Keratinocyte (primary cell): ENCODE measurements around the gene PARD3. TPM values are rescaled to one million over a fixed set of nuclear protein-coding genes. Genes with fewer than 3 reads are reported as not detected.
A peak's percentile ranks its signal among the peaks of the same experiment; 100 is the strongest.

Experiments used
- DNase-seq: peaks from one replicate; pipeline ENCODE4 v3.0.0-alpha.2; 2011; ENCODE audit warnings: low read depth, missing footprints, low spot score
- FAIRE-seq: peaks from 2 replicates; lab custom pipeline; 2011; peaks lifted over from hg19 to GRCh38; lab: Jason Lieb, UNC
- H2AFZ ChIP-seq: 2 replicates; pipeline ENCODE4 v1.6.0; 2012; ENCODE audit warnings: low read length, control low read depth, inconsistent platforms; ENCODE audit not compliant: control insufficient read depth
- H3K27ac ChIP-seq: 2 replicates; pipeline ENCODE4 v1.5.1; 2011; ENCODE audit warnings: low read length; ENCODE audit not compliant: control insufficient read depth, insufficient read depth
- H3K27me3 ChIP-seq: 3 replicates; pipeline ENCODE4 v1.6.0; 2011; ENCODE audit warnings: low read length; ENCODE audit not compliant: control insufficient read depth, insufficient read depth; ENCODE audit errors: extremely low read depth
- H3K36me3 ChIP-seq, 2 experiments: 2 replicates in 1 of 2; 3 replicates in 1 of 2; pipeline ENCODE4 v1.5.1; 2011; ENCODE audit warnings: low read length in 2 of 2, mild to moderate bottlenecking in 1 of 2; ENCODE audit not compliant: control insufficient read depth in 2 of 2, insufficient read depth in 2 of 2; ENCODE audit errors: extremely low read depth in 1 of 2
- H3K4me1 ChIP-seq: 3 replicates; pipeline ENCODE4 v1.5.1; 2011; ENCODE audit warnings: low read length; ENCODE audit not compliant: control insufficient read depth, insufficient read depth; ENCODE audit errors: extremely low read depth
- H3K4me2 ChIP-seq: 3 replicates; pipeline ENCODE4 v1.6.0; 2011; ENCODE audit warnings: low read depth, low read length; ENCODE audit not compliant: control insufficient read depth, insufficient read depth; ENCODE audit errors: extremely low read depth
- H3K4me3 ChIP-seq, 3 experiments: fragments of 200-600 bp in 1 of 3; sonication (generic) in 1 of 3; 2 replicates in 2 of 3; 3 replicates in 1 of 3; pipeline ENCODE4 v1.5.1; 2011 to 2016; ENCODE audit warnings: low read length in 3 of 3, mild to moderate bottlenecking in 3 of 3, control low read depth in 2 of 3, inconsistent platforms in 1 of 3, low read depth in 1 of 3, mixed read lengths in 1 of 3, mixed run types in 1 of 3, moderate library complexity in 1 of 3; ENCODE audit not compliant: control insufficient read depth in 2 of 3, insufficient read depth in 2 of 3; ENCODE audit errors: extremely low read depth in 1 of 3
- H3K79me2 ChIP-seq: 2 replicates; pipeline ENCODE4 v1.6.0; 2012; ENCODE audit warnings: low read length; ENCODE audit not compliant: control insufficient read depth, insufficient read depth
- H3K9ac ChIP-seq: 3 replicates; pipeline ENCODE4 v1.6.0; 2011; ENCODE audit warnings: low read length; ENCODE audit not compliant: control insufficient read depth, insufficient read depth; ENCODE audit errors: extremely low read depth
- H3K9me1 ChIP-seq: 3 replicates; pipeline ENCODE4 v1.6.0; 2011; ENCODE audit warnings: low read length; ENCODE audit not compliant: control insufficient read depth, insufficient read depth; ENCODE audit errors: extremely low read depth
- H3K9me3 ChIP-seq: 2 replicates; pipeline ENCODE4 v1.5.1; 2012; ENCODE audit warnings: low read depth, low read length; ENCODE audit not compliant: control insufficient read depth
- H4K20me1 ChIP-seq: 3 replicates; pipeline ENCODE4 v1.6.0; 2011; ENCODE audit warnings: low read length; ENCODE audit not compliant: control insufficient read depth, insufficient read depth; ENCODE audit errors: extremely low read depth
- CTCF ChIP-seq, 3 experiments: IDR thresholded peaks in 1 of 3; conservative IDR thresholded peaks in 1 of 3; optimal IDR thresholded peaks in 1 of 3; 2 replicates in 2 of 3; 3 replicates in 1 of 3; pipeline versions ENCODE3 to v1.5.1; 2011; ENCODE audit warnings: low read length in 3 of 3, mild to moderate bottlenecking in 3 of 3, moderate library complexity in 2 of 3, control low read depth in 1 of 3, inconsistent platforms in 1 of 3; ENCODE audit not compliant: insufficient read depth in 2 of 3; ENCODE audit errors: extremely low read depth in 1 of 3
- EZH2 ChIP-seq: IDR thresholded peaks from one replicate; pipeline ENCODE4 v1.6.1; 2012; ENCODE audit warnings: inconsistent platforms, mild to moderate bottlenecking, low read length, moderate library complexity
- dilution Hi-C: fragments of 300-500 bp; cut with MboI; formaldehyde crosslinking; loops from one replicate; pipeline ENCODE4 v1.7.0; 2020; ENCODE audit warnings: low sequenced_read_pairs; ENCODE audit not compliant: extremely low pct_ligation_motif_present
- polyA plus RNA-seq, 5 experiments: library from polyadenylated mRNA; depleted of rRNA in 3 of 5; stranded (reverse) in 3 of 5; stranded (forward) in 1 of 5; unstranded in 1 of 5; fragments of >200 nt; gene quantifications; 1 replicate in 1 of 5; 2 replicates in 3 of 5; 3 replicates in 1 of 5; pipeline versions ENCODE4 v1.2.1 to v1.2.3, GENCODE V29; 2011 to 2012; ENCODE audit warnings: missing spikeins in 2 of 5, low read depth in 1 of 5, low replicate concordance in 1 of 5

The PARD3 gene
- polyA plus RNA-seq, 1 donor (not counting 4 experiments of a cell fraction or from before 2014, with no cell fraction given), result 46.4 TPM

- H3K9ac ChIP-seq, result no peak overlapping the region
- H2AFZ ChIP-seq, result no peak overlapping the region
- H3K4me3 ChIP-seq, result no peak overlapping the region
- no peaks in the 10 kb centered on the region for H4K20me1 ChIP-seq
- H3K27me3 ChIP-seq, result no peaks in the 10 kb centered on the region
- H3K9me3 ChIP-seq, result no peaks in the 10 kb centered on the region
- peaks cover 23% of the 10 kb centered on the region for H3K79me2 ChIP-seq
- DNase-seq (no peak), FAIRE-seq (no peak)
- H3K36me3 ChIP-seq, result no peaks in the 10 kb centered on the region
- dilution Hi-C loops, result no loop called here
- peaks cover 21% of the 10 kb centered on the region for H3K4me1 ChIP-seq
- no peaks in the 10 kb centered on the region for H3K9me1 ChIP-seq
- no peak overlapping the region for H3K27ac ChIP-seq
- TF ChIP-seq CTCF (optimal IDR thresholded peaks at IDR 0.05 in 1 of 3, IDR thresholded peaks at IDR 0.05 in 1 of 3, conservative IDR thresholded peaks at IDR 0.05 in 1 of 3; ENCODE audit: extremely low read depth in 1 of 3, insufficient read depth in 2 of 3, low read length in 3 of 3) (no peak), EZH2 (no peak)
- no peak overlapping the region for H3K4me2 ChIP-seq
These were observed 2.0 kb upstream of the PARD3 start for GRCh38 chr10:34817054-34817453.

DNA sequence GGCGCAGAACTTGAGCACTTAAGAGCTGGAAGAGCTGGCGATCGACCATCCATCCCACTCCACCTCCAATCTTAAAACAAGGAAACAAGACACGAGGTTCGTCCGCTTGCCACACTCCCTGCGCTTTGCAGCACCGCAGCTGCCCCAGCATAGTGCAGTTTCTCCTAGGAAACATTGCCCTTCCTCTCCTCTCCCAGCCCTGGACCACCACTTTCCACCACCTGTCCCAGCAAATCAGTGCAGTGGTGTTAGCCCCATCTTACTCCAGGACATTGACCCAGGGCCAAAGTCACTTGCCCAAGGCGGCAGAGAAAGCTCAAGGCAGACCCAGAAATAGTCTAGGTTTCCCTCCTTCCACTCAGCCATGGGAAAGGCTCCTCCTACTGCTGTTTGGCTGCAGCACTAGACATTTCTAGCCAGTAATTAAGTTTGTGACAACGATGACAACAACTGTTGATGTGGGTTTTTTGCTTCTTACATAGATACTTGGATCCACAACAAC, 1.5 kb upstream of the PARD3 start:
- Histone ChIP-seq H3K9ac (no peak overlapping the region), H3K79me2 (peaks cover 28% of the 10 kb centered on the region), H3K9me3 (no peaks in the 10 kb centered on the region), H3K27me3 (no peaks in the 10 kb centered on the region), H4K20me1 (no peaks in the 10 kb centered on the region), H3K9me1 (no peaks in the 10 kb centered on the region), H3K4me2 (peak overlapping the region; percentile 78), H3K27ac (no peak overlapping the region), H3K4me1 (peaks cover 20% of the 10 kb centered on the region), H2AFZ (peak overlapping the region; percentile 47), H3K4me3 (peak overlapping the region in 1 of 3 experiments; percentile 67), H3K36me3 (no peaks in the 10 kb centered on the region)
- DNase-seq (no peak), FAIRE-seq (peak; percentile 63)
- TF ChIP-seq EZH2 (no peak), CTCF (optimal IDR thresholded peaks at IDR 0.05 in 1 of 3, IDR thresholded peaks at IDR 0.05 in 1 of 3, conservative IDR thresholded peaks at IDR 0.05 in 1 of 3; ENCODE audit: extremely low read depth in 1 of 3, insufficient read depth in 2 of 3, low read length in 3 of 3) (peak in 1 of 3 experiments; percentile 16)
- dilution Hi-C loops, result no loop called here
